Activated CD8-positive, alpha-beta memory T cell treated with anti-CD3 and anti-CD28 coated beads for 48 hours (primary cell): ENCODE results near the gene TRAF6.
"Not testable (repeated sequence)": the region's sequence is repeated elsewhere in the genome, so short reads cannot be mapped to it uniquely, and the experiment has no call there.

Source experiments
- DNase-seq, 3 experiments: peaks; one replicate each; pipeline ENCODE4 v3.0.0-alpha.2; 2020; ENCODE audit warnings: low read depth in 2 of 3, low spot score in 2 of 3

TRAF6 gene, protein sequence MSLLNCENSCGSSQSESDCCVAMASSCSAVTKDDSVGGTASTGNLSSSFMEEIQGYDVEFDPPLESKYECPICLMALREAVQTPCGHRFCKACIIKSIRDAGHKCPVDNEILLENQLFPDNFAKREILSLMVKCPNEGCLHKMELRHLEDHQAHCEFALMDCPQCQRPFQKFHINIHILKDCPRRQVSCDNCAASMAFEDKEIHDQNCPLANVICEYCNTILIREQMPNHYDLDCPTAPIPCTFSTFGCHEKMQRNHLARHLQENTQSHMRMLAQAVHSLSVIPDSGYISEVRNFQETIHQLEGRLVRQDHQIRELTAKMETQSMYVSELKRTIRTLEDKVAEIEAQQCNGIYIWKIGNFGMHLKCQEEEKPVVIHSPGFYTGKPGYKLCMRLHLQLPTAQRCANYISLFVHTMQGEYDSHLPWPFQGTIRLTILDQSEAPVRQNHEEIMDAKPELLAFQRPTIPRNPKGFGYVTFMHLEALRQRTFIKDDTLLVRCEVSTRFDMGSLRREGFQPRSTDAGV

DNA sequence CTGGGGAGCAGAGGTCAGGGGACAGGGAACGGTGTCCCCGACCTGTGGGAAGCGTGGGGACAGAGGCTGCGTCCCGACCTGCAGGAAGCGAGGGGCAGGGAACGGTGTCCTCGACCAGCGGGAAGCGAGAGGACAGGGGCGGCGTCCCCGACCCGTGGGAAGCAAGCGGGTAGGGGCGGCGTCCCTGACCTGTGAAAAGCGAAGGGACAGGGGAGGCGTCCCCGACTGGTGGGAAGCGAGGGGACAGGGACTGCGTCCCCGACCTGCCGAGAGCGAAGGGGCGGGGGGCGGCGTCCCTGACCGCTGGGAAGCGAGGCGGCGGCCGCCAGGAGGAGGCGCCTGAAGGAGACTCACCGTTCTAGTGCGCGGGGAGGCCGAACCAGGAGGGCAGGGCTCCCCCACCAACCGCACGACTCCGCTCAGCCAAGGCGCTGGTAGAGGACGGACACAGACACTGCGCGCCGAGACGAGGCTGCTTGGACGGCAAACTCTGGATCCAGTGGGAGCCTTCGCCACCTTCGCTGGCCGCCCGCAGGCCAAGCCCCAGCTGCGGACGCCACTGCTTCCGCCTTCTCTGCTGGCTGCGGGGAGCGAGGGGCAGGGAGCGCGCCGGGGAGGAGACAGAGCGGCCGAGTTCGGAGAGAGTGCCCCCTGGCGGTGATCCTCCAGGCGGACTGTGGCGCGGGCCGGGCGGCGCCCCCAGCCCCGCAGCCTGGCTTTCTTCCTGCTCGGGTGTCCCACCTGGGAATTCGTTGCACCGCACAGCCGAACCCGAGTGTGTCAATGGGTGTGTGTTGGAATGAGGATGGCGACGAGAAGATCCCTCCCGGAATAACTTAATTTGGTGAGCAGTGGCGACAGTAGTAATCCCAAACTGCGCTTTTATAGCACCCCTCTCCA, at the start of gene TRAF6:
TSS of gene TRAF6 (minus strand) at position 579 of the 900 bp plus-strand sequence. CDS start 8,757 bp downstream, outside the sequence.
- peak; percentile 76 to 94 (median 91) for DNase-seq

DNA sequence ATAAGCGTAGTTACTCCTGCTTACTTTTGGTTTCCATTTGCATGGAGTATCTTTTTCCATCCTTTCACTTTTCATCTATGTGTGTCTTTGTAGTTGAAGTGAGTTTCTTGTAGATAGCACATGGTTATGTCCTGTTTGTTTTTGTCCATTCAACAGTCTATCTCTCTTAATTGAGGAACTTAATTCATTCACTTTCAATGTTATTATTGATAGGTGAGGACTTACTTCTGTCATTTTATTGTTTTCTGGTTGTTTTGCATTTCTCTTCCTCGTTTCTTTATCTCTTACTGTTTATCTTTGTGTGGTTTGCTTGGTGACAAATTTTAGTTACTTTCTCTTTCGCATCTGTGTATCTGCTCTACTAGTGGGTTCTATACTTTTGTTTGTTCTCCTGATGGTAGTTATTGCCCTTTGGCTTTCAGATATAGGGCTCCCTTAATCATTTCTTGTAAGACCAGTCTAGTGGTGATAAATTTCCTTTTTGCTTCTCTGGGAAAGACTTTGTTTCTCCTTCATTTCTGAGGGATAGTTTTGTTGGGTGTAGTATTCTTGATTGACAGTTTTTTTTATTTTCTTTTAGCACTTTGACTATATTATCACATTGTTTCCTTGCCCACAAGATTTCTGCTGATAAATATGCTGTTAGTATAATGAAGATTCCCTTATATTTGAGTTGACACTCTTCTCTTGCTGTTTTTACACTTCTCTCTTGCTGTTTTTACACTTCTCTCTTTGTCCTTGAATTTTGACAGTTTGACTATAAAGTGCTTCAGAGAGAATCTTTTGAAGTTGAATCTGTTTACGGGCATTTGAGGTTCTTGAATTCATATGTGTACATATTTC, 48.7 kb upstream of the TRAF6 start:
- no peak for DNase-seq

DNA sequence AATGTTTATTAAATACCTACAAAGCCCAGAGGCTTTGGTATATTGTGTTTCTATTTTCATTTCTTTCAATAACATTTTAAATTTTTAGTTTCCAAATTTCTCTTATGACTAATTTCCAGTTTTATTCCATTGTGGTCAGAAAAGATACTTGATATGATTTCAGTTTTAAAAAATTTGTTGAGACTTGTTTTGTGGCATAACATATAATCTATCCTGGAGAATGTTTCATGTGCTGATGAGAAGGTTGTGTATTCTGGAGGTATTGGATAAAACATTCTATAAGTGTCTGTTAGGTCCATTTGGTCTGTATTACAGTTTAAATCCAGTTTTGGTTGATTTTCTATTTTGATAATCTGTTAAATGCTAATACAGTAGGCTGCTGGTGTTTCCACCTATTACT, 47.9 kb upstream of the TRAF6 start:
- DNase-seq = no peak

DNA sequence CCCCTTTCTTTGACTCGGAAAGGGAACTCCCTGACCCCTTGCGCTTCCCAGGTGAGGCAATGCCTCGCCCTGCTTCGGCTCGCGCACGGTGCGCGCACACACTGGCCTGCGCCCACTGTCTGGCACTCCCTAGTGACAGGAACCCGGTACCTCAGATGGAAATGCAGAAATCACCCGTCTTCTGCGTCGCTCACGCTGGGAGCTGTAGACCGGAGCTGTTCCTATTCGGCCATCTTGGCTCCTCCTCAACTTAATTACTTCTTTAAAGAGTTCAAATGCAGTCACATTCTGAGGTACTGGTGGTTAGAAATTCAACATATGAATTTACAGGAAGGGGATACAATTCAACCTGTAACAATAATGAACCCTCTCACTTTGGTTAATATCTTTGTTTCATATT, 47.3 kb upstream of the TRAF6 start:
- DNase-seq = not testable (repeated sequence)

DNA sequence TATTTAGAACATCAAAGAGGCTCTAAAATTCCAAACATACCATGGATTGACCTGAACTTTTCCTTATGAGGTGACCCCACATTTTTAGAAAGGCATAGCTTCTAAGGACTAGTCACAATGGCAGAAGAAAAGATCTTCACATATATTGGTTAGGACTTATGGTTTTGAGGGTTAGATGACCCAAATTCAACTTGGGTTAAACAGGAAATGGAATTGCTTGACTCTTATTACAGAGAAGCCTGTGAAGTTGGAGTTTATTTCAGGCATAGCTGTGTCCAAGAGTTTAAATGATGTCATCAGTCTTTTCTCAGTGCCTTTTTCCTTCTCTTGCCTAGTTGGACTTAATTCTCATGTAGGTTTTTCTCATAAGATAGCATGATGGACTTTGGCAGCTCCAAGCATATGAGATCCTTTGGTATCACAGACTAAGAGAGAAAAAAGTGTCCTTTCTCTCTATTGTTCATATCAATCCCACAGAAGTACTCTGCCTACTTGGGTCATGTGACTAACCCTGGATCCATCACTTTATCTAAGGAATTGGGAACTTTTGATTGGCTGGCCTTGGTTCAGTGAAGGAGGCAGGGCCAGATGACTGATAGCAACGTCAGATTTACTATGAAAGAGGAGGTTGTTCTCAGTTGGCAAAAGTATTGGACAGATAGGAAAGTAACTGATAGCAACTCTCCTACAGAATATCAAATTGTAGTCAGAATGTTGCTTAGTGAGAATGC, 40.5 kb upstream of the TRAF6 start:
- DNase-seq = no peak

DNA sequence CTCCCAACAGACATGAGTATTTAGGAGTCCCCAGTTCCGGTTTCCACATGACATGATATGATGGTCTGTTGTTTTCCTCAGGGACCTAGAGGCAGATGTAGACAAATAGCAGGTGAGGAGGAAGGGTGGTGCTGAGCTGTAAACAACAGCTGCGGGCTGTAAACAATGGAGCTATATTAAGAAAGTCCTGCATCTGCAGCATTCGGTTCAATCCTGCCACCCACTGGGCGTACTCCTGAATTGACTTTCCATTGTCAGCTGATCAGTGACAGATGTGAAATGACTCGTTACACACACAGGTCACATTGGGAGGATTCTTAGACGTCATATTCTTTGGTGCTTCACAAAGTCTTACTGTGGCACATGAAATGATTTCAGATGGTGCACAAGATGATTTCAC, 30.9 kb upstream of the TRAF6 start:
- no peak for DNase-seq

DNA sequence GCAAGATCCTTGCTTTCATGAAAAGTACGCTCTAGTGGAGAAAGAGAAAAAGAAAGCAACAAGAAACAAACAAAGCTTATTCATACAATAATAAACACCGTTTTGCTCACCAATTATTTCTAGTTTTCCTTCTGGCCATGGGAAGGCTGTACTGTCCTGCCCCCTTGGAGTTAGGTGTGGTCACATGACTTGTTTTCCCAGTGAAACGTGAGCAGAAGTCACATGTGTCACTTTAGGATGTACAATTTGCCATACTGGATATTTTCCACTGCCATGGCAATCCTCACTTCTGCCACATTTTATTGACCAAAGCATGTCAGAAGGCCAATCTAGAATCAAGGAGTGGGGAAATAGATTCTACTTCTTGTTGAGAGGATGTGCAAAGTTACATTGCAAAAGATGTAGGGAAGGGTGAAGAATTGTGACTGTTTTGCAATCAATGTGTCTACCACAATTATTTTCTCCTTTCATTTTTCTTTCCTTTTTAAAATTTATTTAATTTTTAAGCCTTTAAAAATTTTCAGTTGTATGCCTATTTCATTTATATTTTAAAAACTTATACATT, 24.3 kb upstream of the TRAF6 start:
- DNase-seq = no peak

DNA sequence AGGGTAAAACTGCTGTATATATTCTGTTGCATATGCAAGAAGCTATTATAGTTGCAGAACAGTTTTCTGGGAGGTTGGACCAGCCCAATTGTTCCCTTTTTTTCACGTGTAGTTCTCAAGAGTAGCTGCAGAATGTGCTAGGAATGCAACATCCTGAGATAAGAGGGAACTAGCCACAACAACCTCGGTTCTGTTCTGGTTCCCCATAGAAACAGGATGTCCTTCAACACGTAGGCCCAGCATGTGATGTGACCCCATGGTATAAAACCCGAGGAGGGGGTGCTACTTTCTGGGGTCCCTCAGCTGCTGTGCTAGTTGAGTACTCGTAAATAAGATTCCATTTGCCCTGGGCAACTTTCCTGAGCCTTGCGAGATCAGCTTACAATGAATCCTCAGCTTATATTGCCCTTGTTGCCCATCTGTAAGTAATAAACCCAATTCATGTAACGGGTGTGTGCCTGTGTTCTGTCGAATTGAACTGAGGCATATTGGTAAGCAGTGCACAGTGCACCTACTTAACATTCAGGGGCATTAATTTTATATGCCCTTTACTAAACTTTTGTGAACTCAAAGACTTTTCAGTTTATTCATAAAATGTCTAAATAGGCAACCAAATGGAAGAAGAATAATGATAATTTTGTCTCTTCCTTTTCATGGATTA, 23.0 kb upstream of the TRAF6 start:
- no peak for DNase-seq

DNA sequence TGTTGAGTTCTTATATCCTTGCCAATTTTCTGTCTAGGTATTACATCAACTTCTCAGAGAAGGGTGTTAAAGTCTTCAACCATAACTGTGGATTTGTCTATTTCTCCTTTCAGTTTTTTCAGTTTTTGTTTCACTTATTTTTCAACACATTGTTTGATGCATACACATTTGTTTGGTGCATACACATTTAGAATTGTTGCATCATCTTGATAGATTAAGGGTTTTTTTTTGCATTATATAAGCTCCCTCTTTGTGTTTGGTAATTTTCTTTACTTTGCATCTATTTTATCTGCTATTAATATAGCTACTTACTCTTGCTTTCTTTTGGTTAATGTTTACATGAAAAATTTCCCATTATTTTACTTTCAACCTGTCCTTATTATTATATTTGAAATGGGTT, 20.8 kb upstream of the TRAF6 start:
- no peak for DNase-seq

DNA sequence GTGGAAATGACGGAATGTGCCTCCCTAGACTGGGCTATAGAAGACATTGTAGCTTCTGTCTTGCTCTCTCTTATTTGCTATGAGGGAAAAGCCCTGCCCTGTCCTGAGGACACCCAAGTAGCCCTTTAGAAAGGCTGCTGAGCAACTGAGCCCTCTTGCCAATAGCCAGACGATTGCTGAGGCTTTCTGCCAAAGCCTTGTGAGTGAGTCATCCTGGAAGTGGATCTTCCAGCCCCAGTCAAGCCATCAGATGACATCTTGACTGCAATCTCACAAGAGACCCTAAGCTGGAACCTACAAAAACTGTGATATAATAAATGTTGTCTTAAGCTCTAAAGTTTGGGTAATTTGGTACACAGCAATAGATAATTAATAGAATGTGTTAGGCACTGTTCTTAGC, 3.9 kb upstream of the TRAF6 start:
- DNase-seq = no peak

DNA sequence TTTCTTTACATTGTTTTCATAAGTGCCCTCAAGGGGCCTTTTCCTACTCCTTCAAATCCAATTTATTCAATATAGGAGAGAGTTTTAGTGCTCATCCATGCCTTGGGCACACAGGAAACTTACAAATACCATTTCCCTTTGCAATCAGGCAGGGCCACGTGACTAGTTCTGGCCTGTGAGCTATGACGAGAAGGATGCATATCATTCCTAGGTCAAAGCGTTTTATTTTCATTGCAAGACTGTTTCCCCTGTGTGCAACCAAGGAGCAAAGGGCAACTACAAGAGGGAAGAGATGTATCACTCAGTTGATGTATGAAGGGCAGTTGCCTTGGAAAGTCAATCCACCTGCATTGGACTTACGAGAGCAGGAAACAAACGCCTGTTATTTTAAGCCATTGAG, 1.9 kb upstream of the TRAF6 start:
- no peak for DNase-seq

DNA sequence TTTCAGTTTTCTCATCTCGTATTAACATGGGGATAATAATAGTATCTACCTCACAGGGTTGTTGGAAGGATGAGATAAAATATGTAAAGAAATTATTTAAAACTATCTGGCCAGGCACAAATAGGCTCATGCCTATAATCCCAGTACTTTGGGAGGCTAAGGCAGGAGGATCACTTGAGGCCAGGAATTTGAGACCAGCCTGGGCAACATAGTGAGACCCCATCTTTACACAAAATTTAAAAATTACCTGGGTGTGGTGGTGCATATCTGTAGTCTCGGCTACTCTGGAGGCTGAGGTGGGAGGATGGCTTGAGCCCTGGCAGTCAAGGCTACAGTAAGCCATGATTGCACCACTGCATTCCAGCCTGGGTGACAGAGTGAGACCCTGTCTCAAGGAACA, 990 bp upstream of the TRAF6 start:
- DNase-seq = not testable (repeated sequence)

DNA sequence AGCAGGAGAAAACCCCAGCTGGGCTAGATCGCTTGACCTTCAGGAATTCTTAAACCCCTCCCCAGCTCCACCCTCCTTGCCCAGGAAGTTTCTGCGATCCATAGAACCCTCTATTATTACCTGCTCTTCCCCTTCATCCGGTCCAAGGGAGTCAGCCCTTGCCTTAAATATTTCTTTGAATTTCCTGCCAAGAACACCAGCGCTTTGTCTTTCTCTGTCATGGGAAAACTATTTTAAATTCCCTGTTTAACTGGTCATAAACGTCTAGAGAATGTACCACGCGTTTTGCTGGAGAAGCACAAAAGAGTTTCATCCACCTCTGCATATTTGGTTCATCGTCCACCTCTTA, 496 bp upstream of the TRAF6 start:
- DNase-seq = no peak

DNA sequence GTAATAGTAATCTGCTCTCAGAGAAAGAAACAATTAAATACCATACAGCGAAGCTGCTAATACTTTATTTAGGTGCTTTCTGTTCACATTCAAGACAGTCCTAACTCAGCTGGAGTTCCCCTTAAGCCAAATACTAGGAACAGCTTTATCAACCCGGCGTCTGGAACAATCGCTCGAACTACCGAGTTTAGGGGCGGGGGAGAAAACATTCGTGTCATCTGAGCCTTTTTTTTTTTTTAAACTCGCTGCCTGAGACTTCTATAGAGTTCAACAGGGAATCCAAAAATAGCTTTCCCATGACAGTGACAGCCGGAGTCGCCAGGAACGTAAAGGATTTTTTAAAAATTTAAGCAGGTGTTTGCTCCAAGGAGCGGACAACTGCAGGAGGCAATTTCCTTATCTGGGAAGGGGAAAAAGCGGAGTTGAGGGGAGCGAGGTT, 852 bp downstream of the TRAF6 start:
- DNase-seq = no peak

DNA sequence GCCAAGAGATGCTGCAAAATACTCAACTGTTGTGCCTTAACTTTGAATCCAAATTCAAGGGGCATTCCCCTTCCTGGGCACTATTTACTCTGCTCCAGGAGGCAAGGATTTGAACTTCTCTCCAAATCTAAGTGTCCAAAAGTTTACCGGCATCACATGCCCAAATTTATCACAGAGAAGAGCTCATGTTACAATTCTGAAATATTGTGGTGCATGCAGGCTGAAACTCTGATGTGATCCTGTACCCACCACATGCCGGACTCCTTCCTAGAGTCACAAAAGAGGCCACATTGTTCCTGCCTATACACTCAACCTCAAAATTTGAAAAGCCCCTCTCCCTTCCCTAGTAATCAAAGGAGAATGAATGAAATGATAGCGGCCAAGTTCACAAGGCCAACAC, 1.3 kb downstream of the TRAF6 start:
- DNase-seq = no peak

DNA sequence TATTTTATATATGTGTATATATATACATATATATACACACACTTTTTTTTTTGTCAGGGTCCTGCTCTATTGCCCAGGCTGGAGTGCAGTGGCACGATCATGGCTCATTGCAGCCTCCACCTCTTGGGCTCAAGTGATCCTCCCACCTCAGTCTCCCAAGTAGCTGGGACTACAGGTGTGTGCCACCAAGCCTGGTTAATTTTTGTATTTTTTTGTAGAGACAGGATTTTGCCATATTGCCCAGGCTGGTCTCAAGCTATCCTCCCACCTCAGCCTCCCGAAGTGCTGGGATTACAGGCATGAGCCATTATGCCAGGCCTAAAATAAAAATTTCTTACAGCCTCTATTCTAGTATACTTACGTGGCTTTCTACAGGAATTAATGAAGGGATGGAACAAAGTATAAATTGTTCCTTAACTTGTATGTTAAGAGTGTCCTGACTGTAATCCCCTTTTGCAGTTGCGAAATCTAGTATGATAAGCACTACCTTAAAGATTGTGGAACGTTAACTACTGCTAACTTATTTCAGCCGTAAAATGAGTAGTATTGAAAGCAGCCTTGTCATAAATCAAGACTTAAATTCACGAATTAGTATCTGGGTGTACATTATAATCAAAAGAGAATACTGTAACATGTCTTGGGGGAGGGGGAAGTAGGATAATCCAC, 2.1 kb downstream of the TRAF6 start:
- no peak for DNase-seq

DNA sequence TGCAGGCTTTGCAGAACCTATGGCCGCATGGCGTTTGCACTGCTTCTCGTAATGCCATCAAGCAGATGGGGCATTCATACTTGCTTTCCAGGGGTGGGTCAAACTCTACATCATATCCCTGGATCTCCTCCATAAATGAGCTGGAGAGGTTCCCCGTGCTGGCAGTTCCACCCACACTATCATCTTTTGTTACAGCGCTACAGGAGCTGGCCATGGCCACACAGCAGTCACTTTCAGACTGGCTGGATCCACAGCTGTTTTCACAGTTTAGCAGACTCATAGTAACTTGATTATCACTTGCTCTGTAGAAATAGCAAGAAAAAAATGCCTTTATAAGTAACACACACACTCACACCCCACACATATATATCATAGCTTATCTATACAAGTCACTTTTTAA, 8.8 kb downstream of the TRAF6 start:
- DNase-seq = no peak

DNA sequence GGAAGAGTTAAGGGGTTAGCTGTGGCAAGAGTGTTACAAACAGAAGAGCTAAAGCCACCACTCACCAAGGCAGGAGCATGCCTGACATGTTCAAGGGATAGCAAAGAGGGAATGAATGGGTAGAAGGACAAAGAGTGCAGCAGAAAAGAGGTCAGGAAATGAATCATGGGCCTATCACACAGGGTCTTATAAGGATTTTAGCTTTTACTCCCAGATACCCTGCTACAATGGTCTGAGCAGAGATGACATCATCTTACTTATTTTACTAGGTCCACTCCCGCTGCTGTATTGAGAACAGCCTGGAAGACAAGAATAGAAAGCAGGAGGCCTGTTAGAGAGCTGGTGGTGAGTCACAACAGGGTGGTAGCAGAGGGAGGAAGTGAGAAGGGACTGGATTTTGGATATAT, 9.8 kb downstream of the TRAF6 start:
- DNase-seq = no peak

DNA sequence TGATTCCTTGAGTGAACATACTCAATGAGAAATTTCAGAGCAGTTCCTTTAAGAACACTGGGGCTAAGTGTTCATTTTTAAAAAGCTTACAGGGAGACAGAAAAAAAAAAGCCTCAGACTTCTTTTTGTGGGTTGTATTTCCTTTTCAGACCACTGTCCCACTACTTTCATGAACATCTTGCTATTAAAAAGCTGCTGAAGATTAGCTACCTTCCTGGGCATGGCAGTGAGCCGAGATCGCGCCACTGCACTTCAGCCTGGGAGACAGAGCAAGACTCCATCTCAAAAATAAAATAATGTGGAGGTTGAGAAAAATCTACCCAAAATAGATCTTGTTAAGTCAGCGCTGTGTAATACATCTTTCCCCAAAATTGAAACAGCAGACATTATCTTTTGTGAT, 10.8 kb downstream of the TRAF6 start:
- DNase-seq = no peak
